ENCODE measurements around the gene CNPY3. TPM values are rescaled to one million over a fixed set of nuclear protein-coding genes. Genes with fewer than 3 reads are reported as not detected.
A peak's percentile ranks its signal among the peaks of the same experiment; 100 is the strongest.
"Not testable (repeated sequence)": the region's sequence is repeated elsewhere in the genome, so short reads cannot be mapped to it uniquely, and the experiment has no call there.

CNPY3 gene
- total RNA-seq, result 23.7 TPM

- peak; percentile 98 for DNase-seq
Observed at GRCh38 chr6:42928986-42929820, at the start of gene CNPY3. CNPY3 (plus strand) TSS chr6:42929480; CDS start chr6:42929571, 91 bp downstream.

GRCh38 chr6:42880240-42880817 lies 49.0 kb upstream of the CNPY3 start:
- not testable (repeated sequence) for DNase-seq

GRCh38 chr6:42880871-42881270 lies 48.4 kb upstream of the CNPY3 start:
- not testable (repeated sequence) for DNase-seq

- no peak for DNase-seq
Observed at GRCh38 chr6:42885702-42886101, 43.6 kb upstream of the CNPY3 start.

GRCh38 chr6:42888201-42888600 lies 41.1 kb upstream of the CNPY3 start:
- DNase-seq, result not testable (repeated sequence)

GRCh38 chr6:42889815-42890214 lies 39.5 kb upstream of the CNPY3 start:
- DNase-seq, result no peak

- DNase-seq, result peak; percentile 98
Observed at GRCh38 chr6:42890311-42891198, 38.7 kb upstream of the CNPY3 start.

- no peak for DNase-seq
Observed at GRCh38 chr6:42891199-42891722, 38.0 kb upstream of the CNPY3 start.

GRCh38 chr6:42894041-42894828 lies 35.0 kb upstream of the CNPY3 start:
- DNase-seq, result not testable (repeated sequence)

GRCh38 chr6:42896178-42896719 lies 33.0 kb upstream of the CNPY3 start:
- peak; percentile 32 for DNase-seq

- peak; percentile 85 for DNase-seq
Observed at GRCh38 chr6:42898891-42899361, 30.4 kb upstream of the CNPY3 start.

GRCh38 chr6:42899871-42900270 lies 29.4 kb upstream of the CNPY3 start:
- DNase-seq, result no peak

GRCh38 chr6:42901538-42901957 lies 27.7 kb upstream of the CNPY3 start:
- peak; percentile 94 for DNase-seq

GRCh38 chr6:42902429-42903263 lies 26.6 kb upstream of the CNPY3 start:
- not testable (repeated sequence) for DNase-seq

- DNase-seq, result no peak
Observed at GRCh38 chr6:42904467-42904866, 24.8 kb upstream of the CNPY3 start.

GRCh38 chr6:42907336-42907735 lies 21.9 kb upstream of the CNPY3 start:
- DNase-seq, result no peak

GRCh38 chr6:42909835-42910234 lies 19.4 kb upstream of the CNPY3 start:
- DNase-seq, result no peak

- no peak for DNase-seq
Observed at GRCh38 chr6:42911171-42912021, 17.9 kb upstream of the CNPY3 start.

GRCh38 chr6:42914546-42914945 lies 14.7 kb upstream of the CNPY3 start:
- DNase-seq, result no peak
